ENCODE measurements around the gene DACT3. TPM values are rescaled to one million over a fixed set of nuclear protein-coding genes. Genes with fewer than 3 reads are reported as not detected.
A peak's percentile ranks its signal among the peaks of the same experiment; 100 is the strongest.

Gene DACT3
- 1 to 10 TPM in 3 of 4 donors, under 1 TPM in 1; 0.68 to 1.8 (median 1.2) TPM for total RNA-seq

DNA sequence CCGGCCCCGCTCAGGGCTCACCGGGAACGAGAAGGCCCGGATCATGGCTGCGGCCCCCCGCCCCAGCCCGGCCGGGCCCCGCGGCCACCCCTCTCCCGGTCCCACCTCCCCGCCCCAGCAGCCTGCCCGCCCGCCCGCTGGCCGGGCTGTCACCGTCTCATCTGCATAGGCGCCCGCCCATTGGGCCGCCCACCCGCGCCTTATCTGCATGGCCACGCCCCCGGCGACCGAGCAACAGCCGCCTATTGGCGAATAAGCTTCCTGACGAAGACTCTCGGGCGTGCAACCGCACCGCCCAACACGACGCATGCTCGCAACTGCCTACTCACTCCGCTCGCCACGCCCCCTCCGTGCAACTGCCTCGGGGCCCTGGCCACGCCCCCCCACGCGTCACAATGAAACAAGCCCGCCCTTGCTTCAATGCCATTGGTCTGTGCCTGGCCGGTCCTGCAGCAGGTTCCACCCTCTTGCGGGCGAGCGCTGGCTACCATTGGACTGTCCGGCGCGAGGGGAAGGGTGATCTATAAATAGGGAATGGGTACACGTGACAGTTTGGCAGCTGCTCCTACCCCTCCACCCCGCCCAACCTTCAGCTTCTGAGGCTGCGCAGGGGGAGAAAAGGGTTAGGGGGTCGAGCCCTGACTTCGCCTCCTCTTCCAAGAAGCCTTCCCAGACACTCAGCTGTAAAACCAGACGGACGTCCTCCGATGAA is at the start of gene DACT3:
Gene DACT3 (minus strand): TSS at position 163 of the 712 bp plus-strand sequence. CDS start 118 bp downstream, at position 45.
- Histone ChIP-seq H3K36me3 (no peaks in the 10 kb centered on the region), H3K4me1 (peaks cover 26% of the 10 kb centered on the region), H3K9me3 (no peaks in the 10 kb centered on the region), H3K27me3 (peaks cover 28% of the 10 kb centered on the region), H3K27ac (peak within 1 kb of the TSS; percentile 63), H3K4me3 (peak within 1 kb of the TSS; percentile 65)
- DNase-seq (ENCODE audit: low spot score in 2 of 2) = peak; percentile 100
- WGBS = 0% methylated on average over 25 of the region's 61 CpGs
- no peak for TF ChIP-seq POLR2A (IDR thresholded peaks at IDR 0.05)
- TF ChIP-seq POLR2AphosphoS5 (IDR thresholded peaks at IDR 0.05) = peak in 1 of 3 donors; percentile 85

GRCh38 chr19:46710687-46711086 is 49.7 kb upstream of the DACT3 start:
- DNase-seq (ENCODE audit: low spot score in 2 of 2) = no peak
- Histone ChIP-seq H3K27me3 (no peaks in the 10 kb centered on the region), H3K4me1 (peaks cover 24% of the 10 kb centered on the region), H3K4me3 (no peak overlapping the region), H3K9me3 (no peaks in the 10 kb centered on the region), H3K36me3 (peaks cover 46% of the 10 kb centered on the region), H3K27ac (no peak overlapping the region)
- WGBS = 84% methylated on average over 25 of the region's 25 CpGs
- TF ChIP-seq CTCF (IDR thresholded peaks at IDR 0.05) = no peak
- no peak for TF ChIP-seq POLR2AphosphoS5 (IDR thresholded peaks at IDR 0.05)
- TF ChIP-seq POLR2A (IDR thresholded peaks at IDR 0.05) = no peak
- no peak for TF ChIP-seq EP300 (IDR thresholded peaks at IDR 0.05)

- no peak for TF ChIP-seq POLR2A (IDR thresholded peaks at IDR 0.05)
- TF ChIP-seq POLR2AphosphoS5 (IDR thresholded peaks at IDR 0.05) = no peak
- no peak for TF ChIP-seq EP300 (IDR thresholded peaks at IDR 0.05)
- TF ChIP-seq CTCF (IDR thresholded peaks at IDR 0.05) = peak; percentile 82 to 97
- Histone ChIP-seq H3K4me1 (no peaks in the 10 kb centered on the region), H3K27me3 (no peaks in the 10 kb centered on the region), H3K36me3 (peaks cover 84% of the 10 kb centered on the region), H3K27ac (no peak overlapping the region), H3K4me3 (no peak overlapping the region), H3K9me3 (no peaks in the 10 kb centered on the region)
- peak in 1 of 2 donors; percentile 87 for DNase-seq (ENCODE audit: low spot score in 2 of 2)
- WGBS = 49% methylated on average over 20 of the region's 21 CpGs
These were observed 43.5 kb upstream of the DACT3 start for GRCh38 chr19:46704379-46705076.

DNA sequence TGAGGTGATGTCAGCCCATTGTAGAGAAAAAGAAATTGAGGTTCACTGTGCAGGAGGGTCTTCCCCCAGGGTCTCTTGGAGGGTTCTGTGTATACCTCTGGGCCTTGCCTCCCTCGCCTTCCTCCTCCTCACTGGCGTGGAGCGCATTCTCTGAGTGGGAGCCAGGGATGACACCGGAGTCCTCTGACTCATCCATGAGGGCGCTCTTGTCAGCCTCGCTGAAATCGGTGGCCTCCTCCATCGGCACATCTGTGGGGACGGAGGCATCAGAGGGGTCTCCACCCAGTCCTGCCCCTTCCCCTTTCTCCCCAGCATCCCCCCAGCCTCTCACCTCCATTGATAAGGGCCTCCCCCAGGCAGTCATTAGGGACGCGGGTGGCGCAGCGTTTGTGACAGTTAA is 39.7 kb upstream of the DACT3 start:
- TF ChIP-seq EP300 (IDR thresholded peaks at IDR 0.05) = no peak
- no peak for TF ChIP-seq POLR2AphosphoS5 (IDR thresholded peaks at IDR 0.05)
- no peak for TF ChIP-seq POLR2A (IDR thresholded peaks at IDR 0.05)
- TF ChIP-seq CTCF (IDR thresholded peaks at IDR 0.05) = no peak
- H3K27ac ChIP-seq = no peak overlapping the region
- peaks cover 13% of the 10 kb centered on the region for H3K4me1 ChIP-seq
- H3K4me3 ChIP-seq = no peak overlapping the region
- peaks cover 76% of the 10 kb centered on the region for H3K36me3 ChIP-seq
- 88% methylated on average over 13 of the region's 13 CpGs for WGBS
- no peaks in the 10 kb centered on the region for H3K27me3 ChIP-seq
- no peaks in the 10 kb centered on the region for H3K9me3 ChIP-seq
- no peak for DNase-seq (ENCODE audit: low spot score in 2 of 2)

- Histone ChIP-seq H3K27me3 (no peaks in the 10 kb centered on the region), H3K4me1 (peaks cover 13% of the 10 kb centered on the region), H3K36me3 (peaks cover 88% of the 10 kb centered on the region), H3K9me3 (no peaks in the 10 kb centered on the region), H3K4me3 (no peak overlapping the region), H3K27ac (no peak overlapping the region)
- 97% methylated on average over 11 of the region's 11 CpGs for WGBS
- TF ChIP-seq POLR2AphosphoS5 (IDR thresholded peaks at IDR 0.05) = no peak
- no peak for TF ChIP-seq EP300 (IDR thresholded peaks at IDR 0.05)
- no peak for TF ChIP-seq POLR2A (IDR thresholded peaks at IDR 0.05)
- no peak for TF ChIP-seq CTCF (IDR thresholded peaks at IDR 0.05)
- DNase-seq (ENCODE audit: low spot score in 2 of 2) = no peak
These were observed 37.7 kb upstream of the DACT3 start for GRCh38 chr19:46698395-46699321.

Measured in suprapubic skin (tissue), 4 donors.